Glutamatergic neuron (in vitro differentiated cells): Measurements from ENCODE around the gene PTGER1. TPM values are rescaled to one million over a fixed set of nuclear protein-coding genes. Genes with fewer than 3 reads are reported as not detected.

Experiments used
- DNase-seq: peaks from one replicate; pipeline ENCODE4 v3.0.0; 2022
- H3K27ac Mint-ChIP-seq: one replicate; pipeline ENCODE4 v1.8.0; 2020; ENCODE audit warnings: mild to moderate bottlenecking, mixed read lengths, inconsistent platforms; ENCODE audit not compliant: unreplicated experiment
- H3K27me3 Mint-ChIP-seq: one replicate; pipeline ENCODE4 v1.8.0; 2020; ENCODE audit warnings: mild to moderate bottlenecking, moderate library complexity, mixed read lengths, inconsistent platforms; ENCODE audit not compliant: unreplicated experiment
- H3K36me3 Mint-ChIP-seq: one replicate; pipeline ENCODE4 v1.8.0; 2020; ENCODE audit warnings: mild to moderate bottlenecking, mixed read lengths, inconsistent platforms; ENCODE audit not compliant: unreplicated experiment
- H3K4me1 Mint-ChIP-seq: one replicate; pipeline ENCODE4 v1.8.0; 2020; ENCODE audit warnings: mild to moderate bottlenecking, low read depth, mixed read lengths, inconsistent platforms; ENCODE audit not compliant: unreplicated experiment
- H3K4me3 Mint-ChIP-seq: one replicate; pipeline ENCODE4 v1.8.0; 2020; ENCODE audit warnings: mild to moderate bottlenecking, mixed read lengths, inconsistent platforms; ENCODE audit not compliant: unreplicated experiment
- H3K9me3 Mint-ChIP-seq: one replicate; pipeline ENCODE4 v1.8.0; 2020; ENCODE audit warnings: mild to moderate bottlenecking, moderate library complexity, mixed read lengths, inconsistent platforms; ENCODE audit not compliant: unreplicated experiment
- total RNA-seq: library from RNA; stranded (reverse); fragmentation: NEBNext Ultra II Directional; extraction: Animal tissue kit (Norgen Biotek cat#: 25700); gene quantifications from one replicate; pipeline ENCODE4 v1.2.1, GENCODE V29; 2021; ENCODE audit not compliant: unreplicated experiment
- TF ChIP-seq, protein P1 (sequence below): fragments of 200-600 bp; sonication (generic); IDR thresholded peaks from one replicate; pipeline ENCODE4 v1.5.0; 2021; ENCODE audit not compliant: partially characterized antibody, unreplicated experiment

PTGER1 gene
- total RNA-seq, 1 donor from 2014 or later, result 2.0 TPM

DNA sequence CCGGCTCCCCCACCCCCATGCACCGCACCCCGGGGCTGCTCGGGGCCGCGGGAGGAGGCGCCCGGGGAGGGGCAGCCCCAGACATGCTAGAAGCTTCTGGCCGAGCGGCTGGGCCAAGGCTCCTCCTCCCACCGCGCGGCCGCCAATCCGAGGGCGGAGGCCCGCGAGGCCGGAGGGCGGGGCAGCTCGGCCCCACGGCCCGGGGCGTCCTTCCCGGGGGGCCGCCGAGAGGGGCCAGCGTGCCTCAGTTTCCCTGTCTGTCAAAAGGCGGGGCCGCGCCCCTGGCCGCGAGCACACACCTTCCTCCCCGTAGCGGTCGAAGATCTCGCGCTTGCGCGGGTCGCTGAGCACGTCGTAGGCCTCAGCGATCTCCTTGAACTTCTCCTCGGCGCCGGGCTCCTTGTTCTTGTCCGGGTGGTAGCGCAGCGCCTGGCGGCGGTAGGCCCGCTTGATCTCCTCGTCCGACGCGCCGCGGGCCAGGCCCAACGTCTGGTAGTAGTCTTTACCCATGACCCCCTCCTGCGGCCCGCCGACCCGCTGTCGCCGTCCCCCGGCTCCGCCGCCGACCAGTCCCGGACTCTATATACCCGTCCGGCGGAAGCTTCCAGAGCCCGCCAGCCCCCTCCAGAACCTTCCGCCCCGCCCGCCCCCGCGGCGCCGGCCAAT, 42.8 kb upstream of the PTGER1 start, which contains the start of gene DNAJB1:
Gene DNAJB1 (minus strand): TSS at position 558 of the 666 bp plus-strand sequence. CDS start 48 bp downstream, at position 510.
- TF ChIP-seq, protein P1, sequence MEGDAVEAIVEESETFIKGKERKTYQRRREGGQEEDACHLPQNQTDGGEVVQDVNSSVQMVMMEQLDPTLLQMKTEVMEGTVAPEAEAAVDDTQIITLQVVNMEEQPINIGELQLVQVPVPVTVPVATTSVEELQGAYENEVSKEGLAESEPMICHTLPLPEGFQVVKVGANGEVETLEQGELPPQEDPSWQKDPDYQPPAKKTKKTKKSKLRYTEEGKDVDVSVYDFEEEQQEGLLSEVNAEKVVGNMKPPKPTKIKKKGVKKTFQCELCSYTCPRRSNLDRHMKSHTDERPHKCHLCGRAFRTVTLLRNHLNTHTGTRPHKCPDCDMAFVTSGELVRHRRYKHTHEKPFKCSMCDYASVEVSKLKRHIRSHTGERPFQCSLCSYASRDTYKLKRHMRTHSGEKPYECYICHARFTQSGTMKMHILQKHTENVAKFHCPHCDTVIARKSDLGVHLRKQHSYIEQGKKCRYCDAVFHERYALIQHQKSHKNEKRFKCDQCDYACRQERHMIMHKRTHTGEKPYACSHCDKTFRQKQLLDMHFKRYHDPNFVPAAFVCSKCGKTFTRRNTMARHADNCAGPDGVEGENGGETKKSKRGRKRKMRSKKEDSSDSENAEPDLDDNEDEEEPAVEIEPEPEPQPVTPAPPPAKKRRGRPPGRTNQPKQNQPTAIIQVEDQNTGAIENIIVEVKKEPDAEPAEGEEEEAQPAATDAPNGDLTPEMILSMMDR, result no peak
- DNase-seq, result peak; percentile 77
- H3K27ac Mint-ChIP-seq, result peak within 1 kb of the TSS; percentile 43
- H3K27me3 Mint-ChIP-seq, result peaks cover 6% of the 10 kb centered on the region
- peaks cover 25% of the 10 kb centered on the region for H3K4me1 Mint-ChIP-seq
- H3K9me3 Mint-ChIP-seq, result peaks cover 16% of the 10 kb centered on the region
- H3K36me3 Mint-ChIP-seq, result peaks cover 10% of the 10 kb centered on the region
- peak within 1 kb of the TSS; percentile 86 for H3K4me3 Mint-ChIP-seq

DNA sequence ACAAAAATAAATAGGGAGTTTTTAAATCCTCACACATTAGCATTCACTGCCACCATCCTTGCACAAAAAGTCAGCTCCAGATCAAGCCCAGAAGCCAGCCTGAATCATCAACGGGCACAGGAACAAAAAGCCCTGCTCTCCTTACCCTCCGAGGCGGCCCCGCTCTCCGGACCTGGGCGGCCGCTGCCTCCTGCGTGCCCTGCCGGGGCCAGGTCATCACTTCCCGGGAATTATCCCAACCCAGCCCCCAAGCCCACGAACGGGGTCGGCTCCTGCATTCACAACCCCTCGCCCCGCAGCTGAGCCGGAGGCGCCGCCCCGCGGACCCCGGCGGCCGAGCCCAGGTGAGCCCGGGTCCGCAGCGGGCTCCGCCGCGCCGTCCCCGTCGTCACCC, 42.3 kb upstream of the PTGER1 start:
- Mint-ChIP-seq H3K36me3 (peaks cover 10% of the 10 kb centered on the region), H3K4me1 (peaks cover 25% of the 10 kb centered on the region), H3K27ac (peak overlapping the region; percentile 35)

DNA sequence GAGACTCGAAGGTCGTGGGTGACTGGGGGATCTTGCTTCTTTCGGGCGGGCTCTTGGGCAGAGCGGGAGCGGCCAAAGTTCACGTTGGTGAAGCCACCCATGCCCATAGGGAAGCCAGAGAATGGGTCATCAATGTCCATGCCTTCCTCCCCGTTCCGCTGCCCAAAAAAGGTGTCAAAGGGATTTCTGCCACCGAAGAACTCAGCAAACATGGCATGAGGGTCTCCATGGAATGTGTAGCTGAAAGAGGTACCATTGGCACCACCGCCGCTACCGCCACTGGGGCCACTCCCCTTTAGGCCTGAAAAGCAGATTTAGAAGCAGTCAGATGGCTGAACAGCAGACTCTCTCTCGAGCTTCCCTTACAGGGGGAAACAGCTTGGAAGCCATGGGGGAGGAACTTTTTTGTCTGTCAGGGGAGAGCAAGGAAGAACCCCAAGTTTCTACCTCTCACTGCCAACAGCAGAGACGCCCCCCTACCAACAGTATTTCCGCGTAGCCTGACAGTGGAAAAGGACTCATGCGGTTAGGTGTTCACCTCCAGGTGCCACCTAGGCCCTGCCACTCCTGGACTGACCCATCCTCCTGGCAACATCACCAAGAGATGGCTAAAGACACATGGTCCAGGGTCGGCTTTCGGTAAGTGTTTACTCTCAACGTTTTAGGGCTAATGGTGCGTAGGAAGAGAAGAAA, 41.7 kb upstream of the PTGER1 start:
- Mint-ChIP-seq H3K4me3 (peak overlapping the region; percentile 84), H3K4me1 (peaks cover 25% of the 10 kb centered on the region), H3K27me3 (peaks cover 6% of the 10 kb centered on the region), H3K9me3 (peaks cover 16% of the 10 kb centered on the region), H3K36me3 (peaks cover 10% of the 10 kb centered on the region), H3K27ac (peak overlapping the region; percentile 74)
- TF ChIP-seq, protein P1, result no peak
- DNase-seq, result no peak

More for the DNA sequence above, 42.3 kb upstream of the PTGER1 start:
- no peak for DNase-seq
- TF ChIP-seq, protein P1, result no peak
- peaks cover 6% of the 10 kb centered on the region for H3K27me3 Mint-ChIP-seq
- H3K4me3 Mint-ChIP-seq, result peak overlapping the region; percentile 84
- H3K9me3 Mint-ChIP-seq, result peaks cover 16% of the 10 kb centered on the region

DNA sequence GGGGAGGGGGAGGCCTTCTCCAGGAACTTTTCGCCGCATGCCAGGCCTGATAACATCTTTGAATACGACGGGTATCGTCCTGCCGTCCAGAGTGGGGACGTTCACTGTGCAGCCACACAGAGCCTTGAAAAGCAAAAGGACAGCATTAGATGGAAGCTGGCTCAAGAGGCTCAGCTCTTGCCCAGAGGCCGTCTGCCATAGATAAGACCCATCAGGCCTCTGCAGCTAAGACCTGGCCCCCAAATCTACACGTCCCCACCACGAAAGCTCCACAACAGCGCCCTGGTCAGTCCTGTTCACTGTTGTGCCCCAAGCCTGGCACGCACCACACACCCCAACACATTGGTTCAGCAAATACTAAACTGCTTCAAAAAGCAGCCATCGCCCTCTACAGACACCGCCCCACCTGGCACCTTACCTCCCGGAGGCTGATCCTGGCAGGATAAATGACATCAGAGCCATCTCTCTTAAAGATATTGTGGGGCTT, 40.9 kb upstream of the PTGER1 start:
- peak overlapping the region; percentile 84 for H3K4me3 Mint-ChIP-seq
- H3K27ac Mint-ChIP-seq, result no peak overlapping the region
- peaks cover 4% of the 10 kb centered on the region for H3K27me3 Mint-ChIP-seq
- DNase-seq, result no peak
- TF ChIP-seq, protein P1, result no peak
- peaks cover 19% of the 10 kb centered on the region for H3K9me3 Mint-ChIP-seq
- H3K36me3 Mint-ChIP-seq, result peaks cover 10% of the 10 kb centered on the region
- H3K4me1 Mint-ChIP-seq, result peaks cover 25% of the 10 kb centered on the region
